Prostate gland (tissue), 2 donors: Measurements from ENCODE around the gene C7orf25. TPM values are rescaled to one million over a fixed set of nuclear protein-coding genes. Genes with fewer than 3 reads are reported as not detected.

ENCODE experiments used
- DNase-seq: peaks from one replicate; pipeline ENCODE4 v3.0.0-alpha.2; 2019; ENCODE audit warnings: low spot score
- H3K27ac ChIP-seq, 2 donors: fragments of 200-600 bp; sonication (generic); 2 replicates each; pipeline ENCODE4 v1.5.1; 2017 to 2019
- H3K27me3 ChIP-seq: fragments of 200-600 bp; sonication (generic); replicated peaks from 2 replicates; pipeline ENCODE4 v1.5.1; 2019; ENCODE audit not compliant: insufficient read depth
- H3K36me3 ChIP-seq, 2 donors: fragments of 200-600 bp; sonication (generic); 1 replicate in 1 of 2; 2 replicates in 1 of 2; pipeline versions ENCODE4 v1.5.1 to v1.8.1; 2017 to 2019
- H3K4me1 ChIP-seq: fragments of 200-600 bp; sonication (generic); replicated peaks from 2 replicates; pipeline ENCODE4 v1.5.1; 2019
- H3K4me3 ChIP-seq, 2 donors: fragments of 200-600 bp; sonication (generic); 2 replicates each; pipeline ENCODE4 v1.5.1; 2017 to 2019
- H3K9me3 ChIP-seq: fragments of 200-600 bp; sonication (generic); 2 replicates; pipeline ENCODE4 v1.5.1; 2017
- POLR2A ChIP-seq: fragments of 450-650 bp; IDR thresholded peaks from one replicate; pipeline ENCODE4 v1.6.1; 2016; ENCODE audit warnings: antibody characterized with exemption, mild to moderate bottlenecking
- POLR2AphosphoS5 ChIP-seq: sonication (generic); formaldehyde crosslinking; IDR thresholded peaks from one replicate; pipeline ENCODE4 v1.6.1; 2017; ENCODE audit warnings: antibody characterized with exemption
- WGBS: methylation state at CpG from one replicate; pipeline ENCODE4 v1.1.5; 2018; 5-methylcytosine and 5-hydroxymethylcytosine counted together
- intact Hi-C: fragments of 100-400 bp; cut with DNase I; formaldehyde crosslinking; loops from one replicate; pipeline ENCODE4 v1.14.2; 2022
- total RNA-seq, 2 donors: library from RNA; depleted of rRNA; stranded (reverse); fragments of >200 nt; gene quantifications; one replicate each; pipeline ENCODE4 v1.1.0, GENCODE V29; 2016
- TF ChIP-seq, protein P1 (sequence below), 4 experiments: fragments of 200-600 bp in 2 of 4; fragments of 450-650 bp in 2 of 4; sonication (generic) in 2 of 4; IDR thresholded peaks; 1 replicate in 3 of 4; 2 replicates in 1 of 4; pipeline ENCODE4 v1.5.1; 2016 to 2019; ENCODE audit warnings: antibody characterized with exemption in 4 of 4, mild to moderate bottlenecking in 2 of 4, moderate library complexity in 2 of 4

The C7orf25 gene
- total RNA-seq, 2 donors from 2014 or later, result 7.5 to 20.8 TPM

DNA sequence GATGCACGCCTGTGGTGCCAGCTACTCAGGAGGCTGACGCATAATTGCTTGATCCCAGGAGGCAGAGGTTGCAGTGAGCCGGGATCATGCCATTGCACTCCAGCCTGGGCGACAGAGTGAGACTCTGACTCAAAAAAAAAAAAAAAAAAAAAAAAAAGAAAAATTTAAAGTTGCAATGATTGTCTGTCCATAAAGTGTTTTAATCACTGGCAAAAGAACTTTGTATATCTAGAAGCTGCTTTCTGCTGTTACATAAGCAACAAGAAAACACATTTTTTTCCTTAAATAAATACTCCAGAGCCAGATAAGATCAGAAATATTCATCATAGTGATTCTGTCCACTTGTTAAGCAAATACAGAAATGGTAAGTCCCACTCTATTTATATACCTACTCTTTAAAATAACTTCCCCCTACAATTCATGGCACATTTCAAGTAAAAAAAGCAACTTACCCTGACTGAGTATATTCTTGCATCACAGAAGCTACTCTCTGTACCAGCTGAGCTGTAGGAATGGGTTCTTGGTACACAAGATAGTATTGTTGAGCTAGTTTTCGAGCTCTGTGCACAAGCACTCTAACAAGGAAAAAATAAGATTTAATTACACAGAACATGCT, 12.5 kb upstream of the C7orf25 start:
- intact Hi-C loops, result no loop called here
- no peak overlapping the region for H3K27ac ChIP-seq
- no peak for DNase-seq
- 80% methylated on average over 5 of the region's 5 CpGs for WGBS
- H3K27me3 ChIP-seq, result no peaks in the 10 kb centered on the region
- H3K4me1 ChIP-seq, result peaks cover 7% of the 10 kb centered on the region
- no peak for TF ChIP-seq POLR2AphosphoS5
- TF ChIP-seq, protein P1, sequence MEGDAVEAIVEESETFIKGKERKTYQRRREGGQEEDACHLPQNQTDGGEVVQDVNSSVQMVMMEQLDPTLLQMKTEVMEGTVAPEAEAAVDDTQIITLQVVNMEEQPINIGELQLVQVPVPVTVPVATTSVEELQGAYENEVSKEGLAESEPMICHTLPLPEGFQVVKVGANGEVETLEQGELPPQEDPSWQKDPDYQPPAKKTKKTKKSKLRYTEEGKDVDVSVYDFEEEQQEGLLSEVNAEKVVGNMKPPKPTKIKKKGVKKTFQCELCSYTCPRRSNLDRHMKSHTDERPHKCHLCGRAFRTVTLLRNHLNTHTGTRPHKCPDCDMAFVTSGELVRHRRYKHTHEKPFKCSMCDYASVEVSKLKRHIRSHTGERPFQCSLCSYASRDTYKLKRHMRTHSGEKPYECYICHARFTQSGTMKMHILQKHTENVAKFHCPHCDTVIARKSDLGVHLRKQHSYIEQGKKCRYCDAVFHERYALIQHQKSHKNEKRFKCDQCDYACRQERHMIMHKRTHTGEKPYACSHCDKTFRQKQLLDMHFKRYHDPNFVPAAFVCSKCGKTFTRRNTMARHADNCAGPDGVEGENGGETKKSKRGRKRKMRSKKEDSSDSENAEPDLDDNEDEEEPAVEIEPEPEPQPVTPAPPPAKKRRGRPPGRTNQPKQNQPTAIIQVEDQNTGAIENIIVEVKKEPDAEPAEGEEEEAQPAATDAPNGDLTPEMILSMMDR (IDR thresholded peaks at IDR 0.05), result no peak
- TF ChIP-seq POLR2A, result no peak
- H3K36me3 ChIP-seq, result peaks cover 0 to 2% of the 10 kb centered on the region in 2 donors
- no peaks in the 10 kb centered on the region for H3K9me3 ChIP-seq
- no peak overlapping the region for H3K4me3 ChIP-seq

DNA sequence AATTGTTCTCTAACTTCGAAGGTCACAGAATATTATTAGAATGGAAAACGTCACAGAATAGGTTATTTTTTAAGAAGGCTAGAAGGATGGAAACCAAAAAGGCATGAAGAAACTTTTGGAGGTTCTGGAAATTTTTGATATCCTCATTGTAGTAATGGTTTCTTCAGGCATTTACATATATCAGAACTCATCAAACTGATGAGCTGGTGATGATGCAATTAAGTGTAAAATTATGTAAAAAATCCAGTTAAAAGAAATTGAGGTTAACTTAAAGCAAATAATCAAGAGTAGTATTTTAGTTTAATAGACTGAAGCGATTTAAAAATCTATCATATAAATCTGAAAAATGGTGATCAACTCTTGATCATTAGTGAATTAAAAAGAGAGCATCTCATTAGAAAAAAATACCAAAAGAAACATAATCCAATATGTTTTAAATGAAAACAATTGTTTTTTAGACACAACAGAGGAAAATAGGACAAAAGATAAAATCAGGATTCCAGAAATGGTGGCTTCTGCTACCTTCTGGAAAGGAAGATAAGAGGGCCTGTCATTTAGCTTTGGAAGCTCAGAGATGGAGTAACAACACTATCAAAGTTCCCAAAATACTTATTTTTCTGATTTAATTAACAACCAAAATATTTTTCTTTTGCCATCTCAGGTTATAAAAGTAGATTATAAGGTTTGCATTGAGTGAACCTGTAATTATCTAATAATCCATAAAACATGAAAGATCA, 10.3 kb upstream of the C7orf25 start:
- TF ChIP-seq, protein P1 (IDR thresholded peaks at IDR 0.05), result no peak
- no peak for TF ChIP-seq POLR2A
- TF ChIP-seq POLR2AphosphoS5, result no peak
- no peak for DNase-seq
- no peak overlapping the region for H3K4me3 ChIP-seq
- H3K36me3 ChIP-seq, result peaks cover 0 to 2% of the 10 kb centered on the region in 2 donors
- 91% methylated on average over 3 of the region's 3 CpGs for WGBS
- H3K4me1 ChIP-seq, result no peaks in the 10 kb centered on the region
- no peaks in the 10 kb centered on the region for H3K9me3 ChIP-seq
- no peak overlapping the region for H3K27ac ChIP-seq
- no peaks in the 10 kb centered on the region for H3K27me3 ChIP-seq
- intact Hi-C loops, result no loop called here

DNA sequence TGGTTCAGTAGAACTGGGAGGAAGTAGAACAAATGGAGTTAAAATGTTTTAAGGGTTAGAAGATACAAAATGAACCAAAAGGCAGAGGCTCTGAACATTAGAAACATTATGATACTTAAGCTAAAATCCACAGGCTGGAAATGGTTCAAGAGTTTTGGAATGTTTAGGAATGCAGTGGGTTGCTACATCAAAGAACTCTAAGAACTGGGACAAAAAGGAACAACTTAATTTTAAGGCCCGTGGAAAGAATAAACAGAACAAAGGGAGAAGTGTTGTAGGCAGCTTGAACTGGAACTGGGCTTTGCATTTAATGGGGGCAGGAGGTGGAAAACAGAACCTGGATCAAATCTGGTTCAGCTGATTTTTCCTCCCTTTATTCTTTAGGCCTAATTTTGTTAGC, 3.5 kb upstream of the C7orf25 start:
- H3K36me3 ChIP-seq, result no peaks in the 10 kb centered on the region
- no peaks in the 10 kb centered on the region for H3K9me3 ChIP-seq
- DNase-seq, result no peak
- intact Hi-C loops, result no loop called here
- WGBS, result 10% methylated on average over 1 of the region's 1 CpG
- H3K4me1 ChIP-seq, result no peaks in the 10 kb centered on the region
- no peak for TF ChIP-seq POLR2A
- no peak for TF ChIP-seq POLR2AphosphoS5
- TF ChIP-seq, protein P1 (IDR thresholded peaks at IDR 0.05), result no peak
- H3K27me3 ChIP-seq, result no peaks in the 10 kb centered on the region
- no peak overlapping the region for H3K4me3 ChIP-seq
- H3K27ac ChIP-seq, result no peak overlapping the region

DNA sequence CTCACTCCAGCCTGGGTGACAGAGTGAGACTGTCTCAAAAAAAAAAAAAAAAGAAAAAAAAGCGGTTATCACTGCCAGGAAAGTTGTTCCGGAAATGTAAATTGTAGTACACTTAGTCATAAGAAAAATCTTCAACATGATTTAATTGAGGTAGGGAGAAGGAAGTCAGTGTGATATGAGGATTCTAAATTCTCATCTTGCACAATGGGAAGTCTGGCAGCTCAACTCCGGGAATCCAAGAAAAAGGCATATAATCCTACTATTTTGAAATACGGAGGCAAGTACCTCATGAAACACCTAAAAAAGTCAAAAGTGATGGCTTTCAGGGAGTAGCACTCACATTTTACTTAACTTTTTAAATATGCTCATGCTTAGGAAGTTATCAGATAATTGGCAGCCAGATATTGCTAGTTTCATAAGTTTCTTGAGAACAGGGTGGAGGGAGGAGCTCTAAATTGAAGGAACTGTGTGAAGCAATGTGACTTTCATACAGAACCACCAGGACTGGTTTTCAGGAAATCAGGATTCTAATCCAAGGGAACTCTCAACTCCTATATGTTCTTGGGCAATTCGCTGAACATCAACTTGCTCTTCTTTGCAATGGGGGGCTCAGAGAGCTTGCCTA, 2.7 kb upstream of the C7orf25 start:
- Histone ChIP-seq H3K36me3 (no peaks in the 10 kb centered on the region), H3K27me3 (no peaks in the 10 kb centered on the region), H3K4me1 (no peaks in the 10 kb centered on the region), H3K4me3 (no peak overlapping the region), H3K9me3 (no peaks in the 10 kb centered on the region), H3K27ac (no peak overlapping the region)
- intact Hi-C loops, result no loop called here
- DNase-seq, result no peak
- 65% methylated on average over 4 of the region's 5 CpGs for whole genome bisulfite sequencing
- TF ChIP-seq POLR2A (no peak), POLR2AphosphoS5 (no peak)
- TF ChIP-seq, protein P1 (IDR thresholded peaks at IDR 0.05), result no peak
